Activated naive CD4-positive, alpha-beta T cell treated with Interleukin-2 at 50 U/mL for 16 hours (primary cell): ENCODE results near the gene C1QTNF1.

Experiments used
- DNase-seq: peaks from one replicate; pipeline ENCODE4 v3.0.0-alpha.2; 2020

Gene C1QTNF1

DNA sequence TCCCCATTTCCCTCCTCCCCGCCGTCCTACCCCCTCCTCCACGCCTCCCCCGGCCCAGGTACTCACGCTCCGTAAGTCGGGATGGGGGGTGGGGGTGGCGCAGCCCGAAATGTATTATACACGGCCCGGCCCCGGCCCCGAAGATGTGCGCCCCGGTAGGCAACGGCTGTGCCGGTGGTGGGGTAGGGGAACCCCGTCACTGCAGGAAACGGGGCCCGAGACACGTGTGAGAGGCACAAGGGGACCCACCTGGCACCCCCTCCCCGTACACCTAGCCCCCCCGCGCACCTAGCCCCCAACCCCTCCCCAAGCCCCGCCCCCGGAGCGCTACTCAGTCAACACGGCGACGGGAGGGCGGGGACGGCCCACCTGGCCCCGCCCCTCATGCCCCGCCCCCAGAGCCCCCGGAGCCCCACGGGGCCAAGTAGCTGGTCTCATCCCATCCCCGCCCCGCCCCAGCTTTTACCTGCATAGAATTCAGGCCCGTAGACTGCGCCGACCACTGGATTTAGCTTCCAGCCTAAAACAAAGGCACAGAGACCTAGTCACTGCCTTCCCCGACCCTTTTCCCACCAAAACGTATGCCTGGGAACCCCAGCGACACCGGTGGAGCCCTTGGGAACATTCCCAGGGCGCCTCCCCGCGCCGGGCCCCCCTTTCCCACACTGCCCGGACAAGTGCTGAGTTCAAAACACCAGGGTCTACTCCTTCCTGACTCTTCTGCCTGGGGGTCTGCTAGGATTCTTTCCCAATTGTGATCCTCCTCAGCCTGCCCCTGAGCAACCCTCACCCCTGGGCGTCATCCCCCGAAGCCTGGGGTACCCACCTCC is 73.5 kb downstream of the C1QTNF1 start:
- DNase-seq: no peak

DNA sequence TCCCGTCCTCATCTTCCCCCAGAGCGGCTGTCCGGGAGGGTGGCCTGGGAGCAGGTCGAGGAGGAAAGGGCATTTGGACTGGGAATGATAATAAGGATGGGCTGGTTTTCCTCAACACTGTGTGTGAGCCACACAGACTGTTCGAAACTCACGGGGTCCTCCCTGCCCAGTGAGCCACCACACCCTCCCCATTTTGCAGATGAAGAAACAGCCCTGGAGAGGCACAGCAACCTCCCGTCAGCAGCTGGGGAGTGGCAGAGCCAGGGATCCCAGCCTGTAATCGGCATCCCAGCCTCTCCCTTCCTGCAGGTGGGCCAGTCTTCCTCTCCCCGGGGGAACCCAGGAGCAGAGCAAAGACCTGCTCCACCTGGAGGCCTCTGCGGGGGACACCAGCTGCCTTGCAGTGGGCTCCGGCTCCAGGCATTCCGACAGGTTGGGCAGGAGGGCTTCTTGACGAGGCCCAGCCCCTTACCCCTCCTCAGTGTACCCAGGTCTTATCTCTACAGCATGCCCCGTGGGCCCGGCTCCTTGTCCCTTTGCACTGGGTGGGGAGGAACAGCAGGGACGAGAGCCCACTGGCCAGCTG is 74.4 kb downstream of the C1QTNF1 start:
- DNase-seq: no peak
